Lower leg skin (tissue), 3 donors: ENCODE data around the gene IL4I1.

Source experiments
- CTCF ChIP-seq, 3 donors: fragments of 450-650 bp; IDR thresholded peaks; one replicate each; pipeline ENCODE4 v1.5.1; 2016; ENCODE audit warnings: antibody characterized with exemption in 3 of 3, mild to moderate bottlenecking in 3 of 3, moderate library complexity in 2 of 3
- POLR2A ChIP-seq, 2 donors: fragments of 450-650 bp; IDR thresholded peaks; one replicate each; pipeline ENCODE4 v1.6.1; 2016 to 2017; ENCODE audit warnings: antibody characterized with exemption in 2 of 2, mild to moderate bottlenecking in 1 of 2, moderate library complexity in 1 of 2

- TF ChIP-seq CTCF (IDR thresholded peaks at IDR 0.05) = no peak
- TF ChIP-seq POLR2A (IDR thresholded peaks at IDR 0.05) = no peak
Measured at GRCh38 chr19:49916839-49917733, 20.4 kb upstream of the IL4I1 start.
